Activated CD4-positive, alpha-beta T cell treated with anti-CD3 and anti-CD28 coated beads for 36 hours (primary cell): Measurements from ENCODE around the gene HIKESHI. TPM values are rescaled to one million over a fixed set of nuclear protein-coding genes. Genes with fewer than 3 reads are reported as not detected.

Experiments
- ATAC-seq: fragments of 200-7000 bp; cut with Tn5 transposase; one replicate; pipeline ENCODE4 v1.10.0; 2021; ENCODE audit warnings: mild to moderate bottlenecking, moderate library complexity
- CTCF ChIA-PET: fragments of 350-600 bp; sonication (Branson Sonifier 250); formaldehyde crosslinking; loops from one replicate; lab custom pipeline; 2021; ENCODE audit warnings: antibody characterized with exemption; lab: Charles Lee
- POLR2A ChIA-PET: fragments of 350-600 bp; sonication (Branson Sonifier 250); formaldehyde crosslinking; loops from one replicate; lab custom pipeline; 2021; ENCODE audit warnings: antibody characterized with exemption, inconsistent platforms; lab: Charles Lee
- DNase-seq: peaks from one replicate; pipeline ENCODE4 v3.0.0-alpha.2; 2020
- H3K27ac Mint-ChIP-seq: one replicate; pipeline ENCODE4 v1.8.0; 2021; ENCODE audit warnings: mixed read lengths
- H3K27me3 Mint-ChIP-seq: one replicate; pipeline ENCODE4 v1.8.0; 2021; ENCODE audit warnings: mixed read lengths
- H3K36me3 Mint-ChIP-seq: one replicate; pipeline ENCODE4 v1.8.0; 2021; ENCODE audit warnings: low read depth, mixed read lengths
- H3K4me1 Mint-ChIP-seq: one replicate; pipeline ENCODE4 v1.8.0; 2021; ENCODE audit warnings: mixed read lengths
- H3K4me3 Mint-ChIP-seq: one replicate; pipeline ENCODE4 v1.8.0; 2021; ENCODE audit warnings: mild to moderate bottlenecking, moderate library complexity, mixed read lengths
- H3K9me3 Mint-ChIP-seq: one replicate; pipeline ENCODE4 v1.8.0; 2021; ENCODE audit warnings: low read depth, mixed read lengths
- intact Hi-C, 2 experiments: fragments of 100-400 bp; cut with DNase I in 1 of 2; cut with micrococcal nuclease in 1 of 2; formaldehyde crosslinking; loops; one replicate each; pipeline versions ENCODE4 v1.14.2 to v1.15.1; 2022 to 2024; cut with DNase I, micrococcal nuclease
- total RNA-seq, 2 experiments: library from RNA; stranded (reverse); gene quantifications; one replicate each; pipeline ENCODE4 v1.2.3, GENCODE V29; 2021

The HIKESHI gene
- total RNA-seq, 2 experiments from 2014 or later, result 50.2 to 51.3 TPM

DNA sequence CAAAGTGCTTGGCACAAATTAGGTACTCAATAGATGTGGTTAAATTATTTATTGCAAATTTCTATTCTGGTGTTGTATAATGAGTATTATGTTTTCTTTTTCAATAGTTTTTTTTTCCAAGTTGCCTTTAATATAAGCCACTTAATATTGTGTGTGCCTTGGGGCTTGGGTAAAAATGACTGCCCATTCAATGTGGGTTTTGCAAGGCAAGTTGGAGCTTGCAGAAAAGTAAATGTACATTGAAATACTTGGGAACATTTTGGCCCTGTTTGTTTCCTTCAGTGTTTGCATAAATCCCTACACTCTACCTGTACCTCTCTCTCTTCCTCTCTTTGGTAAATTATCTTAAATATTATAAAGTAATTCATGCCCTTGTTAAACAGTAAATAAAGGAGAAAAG lies 70.5 kb downstream of the HIKESHI start:
- POLR2A ChIA-PET, result no interaction called here
- peaks cover 14% of the 10 kb centered on the region for H3K27me3 Mint-ChIP-seq
- H3K4me3 Mint-ChIP-seq, result no peak overlapping the region

GRCh38 chr11:86374069-86374468 lies 72.0 kb downstream of the HIKESHI start:
- CTCF ChIA-PET, result interaction anchor here (0.7 kb wide), 1 partner anchor 69 kb away, joined by 3 read pairs; no protein-coding TSS in a partner anchor
- POLR2A ChIA-PET, result no interaction called here
- intact Hi-C loops, result no loop called here
- Mint-ChIP-seq H3K4me1 (no peaks in the 10 kb centered on the region), H3K9me3 (no peaks in the 10 kb centered on the region), H3K27ac (no peak overlapping the region), H3K36me3 (peaks cover 2% of the 10 kb centered on the region), H3K27me3 (peaks cover 14% of the 10 kb centered on the region), H3K4me3 (no peak overlapping the region)
- no peak for ATAC-seq
- DNase-seq, result no peak

More for the DNA sequence above, 70.5 kb downstream of the HIKESHI start:
- DNase-seq (no peak), ATAC-seq (no peak)
- CTCF ChIA-PET, result interaction anchor here (1.0 kb wide), 1 partner anchor 18 kb away, joined by 3 read pairs; no protein-coding TSS in a partner anchor
- Mint-ChIP-seq H3K27ac (no peak overlapping the region), H3K4me1 (no peaks in the 10 kb centered on the region), H3K36me3 (peaks cover 2% of the 10 kb centered on the region), H3K9me3 (no peaks in the 10 kb centered on the region)
- intact Hi-C loops, result no loop called here

DNA sequence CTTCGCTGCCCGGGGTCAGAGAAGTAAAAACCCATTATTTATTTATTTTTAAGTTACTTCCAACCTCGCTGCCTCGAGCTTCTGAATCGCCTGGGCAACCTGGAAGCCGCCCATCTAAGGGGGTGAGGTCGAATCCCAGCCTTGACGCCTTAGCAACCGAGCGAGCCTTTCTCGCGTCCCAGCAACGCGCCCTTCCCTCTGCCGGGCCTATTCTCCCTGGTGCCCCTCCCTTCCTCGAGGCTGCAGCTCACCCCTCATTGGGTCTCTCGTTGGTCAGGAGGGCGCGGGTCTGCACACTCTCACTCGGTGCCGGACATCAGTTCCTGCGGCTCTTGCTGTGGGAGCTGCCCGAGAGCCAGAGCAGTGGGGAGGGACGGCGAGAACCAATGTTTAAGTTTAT lies 72.5 kb downstream of the HIKESHI start, which contains the start of gene CCDC81:
Gene CCDC81, plus strand, starts transcription at position 302 of the 400 bp plus-strand sequence. CDS start 277 bp downstream, outside the sequence.
- POLR2A ChIA-PET, result no interaction called here
- peaks cover 2% of the 10 kb centered on the region for H3K36me3 Mint-ChIP-seq
- H3K27ac Mint-ChIP-seq, result no peak within 1 kb of the TSS
- no peak within 1 kb of the TSS for H3K4me3 Mint-ChIP-seq
- H3K9me3 Mint-ChIP-seq, result no peaks in the 10 kb centered on the region
- H3K4me1 Mint-ChIP-seq, result no peaks in the 10 kb centered on the region
- no peak for ATAC-seq
- intact Hi-C loops, result no loop called here
- no peak for DNase-seq
- peaks cover 14% of the 10 kb centered on the region for H3K27me3 Mint-ChIP-seq
- CTCF ChIA-PET, result interaction anchor here (0.7 kb wide), 1 partner anchor 70 kb away, joined by 3 read pairs; no protein-coding TSS in a partner anchor

GRCh38 chr11:86377972-86378371 lies 75.9 kb downstream of the HIKESHI start:
- Mint-ChIP-seq H3K36me3 (peaks cover 2% of the 10 kb centered on the region), H3K27ac (no peak overlapping the region), H3K27me3 (peaks cover 14% of the 10 kb centered on the region), H3K4me1 (no peaks in the 10 kb centered on the region), H3K4me3 (no peak overlapping the region), H3K9me3 (no peaks in the 10 kb centered on the region)
- ChIA-PET CTCF (interaction anchor here (0.6 to 1.0 kb wide), 2 partner anchors 49 to 52 kb away, joined by 4 to 5 read pairs; no protein-coding TSS in a partner anchor), POLR2A (no interaction called here)
- ATAC-seq (no peak), DNase-seq (no peak)
- intact Hi-C loops, result no loop called here

- no peak for ATAC-seq
- H3K4me3 Mint-ChIP-seq, result no peak overlapping the region
- H3K27ac Mint-ChIP-seq, result no peak overlapping the region
- ChIA-PET CTCF (interaction anchor here (0.7 to 1.1 kb wide), 3 partner anchors 12 to 76 kb away, joined by 3 to 4 read pairs (median 3); no protein-coding TSS in a partner anchor), POLR2A (no interaction called here)
- peaks cover 2% of the 10 kb centered on the region for H3K27me3 Mint-ChIP-seq
- H3K36me3 Mint-ChIP-seq, result peaks cover 2% of the 10 kb centered on the region
- no peaks in the 10 kb centered on the region for H3K9me3 Mint-ChIP-seq
- DNase-seq, result no peak
- intact Hi-C loops, result no loop called here
- H3K4me1 Mint-ChIP-seq, result no peaks in the 10 kb centered on the region
Measured at GRCh38 chr11:86380295-86381059, 78.4 kb downstream of the HIKESHI start.

- ATAC-seq (no peak), DNase-seq (no peak)
- Mint-ChIP-seq H3K4me1 (no peaks in the 10 kb centered on the region), H3K27me3 (no peaks in the 10 kb centered on the region), H3K36me3 (no peaks in the 10 kb centered on the region), H3K4me3 (no peak overlapping the region), H3K27ac (no peak overlapping the region), H3K9me3 (no peaks in the 10 kb centered on the region)
- ChIA-PET POLR2A (no interaction called here), CTCF (interaction anchor here (1.2 to 1.5 kb wide), 2 partner anchors 12 to 73 kb away, joined by 3 to 4 read pairs; no protein-coding TSS in a partner anchor)
- intact Hi-C loops, result no loop called here
Measured at GRCh38 chr11:86383041-86383955, 81.3 kb downstream of the HIKESHI start.

DNA sequence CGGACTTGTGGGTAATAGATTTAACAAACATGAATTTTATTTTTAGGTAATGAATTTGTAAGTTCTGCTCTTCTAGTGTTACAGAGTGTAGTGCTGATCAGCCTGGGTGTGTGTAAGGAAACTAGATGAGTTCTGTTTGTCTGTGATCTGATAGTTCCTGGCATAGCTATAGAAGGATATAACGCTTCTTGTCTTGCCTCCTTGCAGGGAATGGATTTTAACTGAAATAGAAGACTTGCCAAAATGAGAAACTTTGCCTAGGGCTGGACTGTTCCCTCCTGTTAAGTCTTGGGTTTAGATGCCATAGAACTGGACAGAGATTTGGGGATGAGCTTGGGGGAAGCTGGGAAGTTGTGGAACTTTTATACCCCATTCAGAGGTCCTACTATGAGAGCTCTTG lies 84.2 kb downstream of the HIKESHI start:
- Mint-ChIP-seq H3K9me3 (no peaks in the 10 kb centered on the region), H3K36me3 (no peaks in the 10 kb centered on the region), H3K27me3 (no peaks in the 10 kb centered on the region), H3K27ac (no peak overlapping the region), H3K4me1 (no peaks in the 10 kb centered on the region), H3K4me3 (no peak overlapping the region)
- no peak for DNase-seq
- no peak for ATAC-seq
- ChIA-PET POLR2A (no interaction called here), CTCF (no interaction called here)
- intact Hi-C loops, result no loop called here

GRCh38 chr11:86386746-86387145 lies 84.7 kb downstream of the HIKESHI start:
- no peaks in the 10 kb centered on the region for H3K9me3 Mint-ChIP-seq
- H3K4me1 Mint-ChIP-seq, result no peaks in the 10 kb centered on the region
- no peaks in the 10 kb centered on the region for H3K36me3 Mint-ChIP-seq
- H3K27me3 Mint-ChIP-seq, result no peaks in the 10 kb centered on the region
- no peak for DNase-seq
- no peak for ATAC-seq
- POLR2A ChIA-PET, result no interaction called here
- no peak overlapping the region for H3K4me3 Mint-ChIP-seq
- intact Hi-C loops, result no loop called here
- H3K27ac Mint-ChIP-seq, result no peak overlapping the region
- CTCF ChIA-PET, result no interaction called here

- ATAC-seq (no peak), DNase-seq (no peak)
- CTCF ChIA-PET, result interaction anchor here (0.5 to 1.0 kb wide), 2 partner anchors 31 to 347 kb away, joined by 3 read pairs; no protein-coding TSS in a partner anchor
- Mint-ChIP-seq H3K27me3 (no peaks in the 10 kb centered on the region), H3K4me1 (no peaks in the 10 kb centered on the region), H3K4me3 (no peak overlapping the region), H3K9me3 (no peaks in the 10 kb centered on the region), H3K27ac (no peak overlapping the region), H3K36me3 (no peaks in the 10 kb centered on the region)
- intact Hi-C loops, result no loop called here
- POLR2A ChIA-PET, result no interaction called here
Measured at GRCh38 chr11:86388198-86388597, 86.2 kb downstream of the HIKESHI start.

DNA sequence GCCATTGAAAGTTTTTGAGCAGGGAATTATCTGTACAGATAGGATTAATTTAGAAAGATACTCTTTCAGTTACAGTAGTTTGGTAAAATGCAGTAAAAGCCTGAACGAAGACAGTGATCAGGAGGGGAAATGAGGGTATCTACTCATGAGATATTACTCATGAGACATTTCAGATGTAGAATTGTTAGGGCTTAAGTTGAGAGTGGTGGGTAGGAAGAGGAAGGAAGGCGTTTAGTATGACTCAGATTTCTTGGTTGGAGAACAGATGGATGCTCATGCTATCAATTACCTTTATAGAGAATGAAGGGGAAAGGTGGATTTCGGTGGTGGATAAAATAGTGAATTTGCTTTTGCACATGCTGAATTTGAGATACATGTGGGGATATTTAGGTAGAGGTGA lies 88.4 kb downstream of the HIKESHI start:
- no peaks in the 10 kb centered on the region for H3K9me3 Mint-ChIP-seq

DNA sequence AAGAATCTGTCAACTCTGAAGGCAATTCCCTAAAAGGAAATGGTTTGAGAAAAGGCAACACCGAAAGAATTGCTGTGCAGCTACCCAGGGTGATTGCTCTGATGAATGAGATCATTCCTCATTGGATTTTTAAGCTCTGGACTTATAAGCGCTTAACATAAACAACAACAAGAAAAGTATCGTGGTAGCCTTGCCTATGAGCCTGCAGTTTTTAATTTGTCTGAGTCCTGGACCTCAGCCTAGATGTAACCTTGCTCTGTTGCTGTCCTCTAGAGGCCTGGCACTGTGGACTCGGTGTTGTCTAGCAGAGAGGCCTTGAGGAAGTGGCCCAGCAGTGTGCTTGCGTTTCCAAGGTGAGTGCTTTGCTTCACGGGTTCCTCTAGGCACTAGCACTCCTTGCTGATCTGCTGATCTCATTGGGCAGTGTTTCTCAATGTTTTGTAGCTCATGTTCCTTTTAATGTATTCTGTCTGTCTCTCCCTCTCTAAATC lies 93.1 kb downstream of the HIKESHI start:
- H3K9me3 Mint-ChIP-seq, result no peaks in the 10 kb centered on the region
- H3K4me3 Mint-ChIP-seq, result no peak overlapping the region
- ChIA-PET CTCF (interaction anchor here (0.9 to 1.6 kb wide), 4 partner anchors 15 to 587 kb away, joined by 3 to 5 read pairs (median 4); no protein-coding TSS in a partner anchor), POLR2A (no interaction called here)
- intact Hi-C loops, result no loop called here
- no peaks in the 10 kb centered on the region for H3K4me1 Mint-ChIP-seq
- H3K27ac Mint-ChIP-seq, result no peak overlapping the region
- no peaks in the 10 kb centered on the region for H3K27me3 Mint-ChIP-seq
- no peak for ATAC-seq
- no peaks in the 10 kb centered on the region for H3K36me3 Mint-ChIP-seq
- DNase-seq, result no peak

More for the DNA sequence above, 88.4 kb downstream of the HIKESHI start:
- no peak overlapping the region for H3K4me3 Mint-ChIP-seq
- DNase-seq (no peak), ATAC-seq (no peak)
- H3K36me3 Mint-ChIP-seq, result no peaks in the 10 kb centered on the region
- H3K27me3 Mint-ChIP-seq, result no peaks in the 10 kb centered on the region
- ChIA-PET POLR2A (no interaction called here), CTCF (no interaction called here)
- H3K4me1 Mint-ChIP-seq, result no peaks in the 10 kb centered on the region
- intact Hi-C loops, result no loop called here
- H3K27ac Mint-ChIP-seq, result no peak overlapping the region
